ENCODE data around the gene ZNF800.

The ZNF800 gene

GRCh38 chr7:127322832-127323493, 69.5 kb downstream of the ZNF800 start:
- Histone ChIP-seq H3K9ac (ENCODE audit: insufficient read length) (no peak overlapping the region), H3K4me3 (no peak overlapping the region), H3K36me3 (ENCODE audit: insufficient read depth, low read length) (no peaks in the 10 kb centered on the region), H3K27ac (no peak overlapping the region), H3K9me3 (ENCODE audit: low read depth, low read length) (no peaks in the 10 kb centered on the region)
- TF ChIP-seq FOXP2 (optimal IDR thresholded peaks at IDR 0.05; ENCODE audit: control extremely low read depth, extremely low read length, insufficient read depth) (no peak), POLR2AphosphoS5 (IDR thresholded peaks at IDR 0.05; ENCODE audit: borderline replicate concordance, low read depth, low read length) (no peak), EZH2 (IDR thresholded peaks at IDR 0.05) (no peak)
- no peak for DNase-seq (ENCODE audit: low read depth, low spot score)

- H3K36me3 ChIP-seq (ENCODE audit: insufficient read depth, low read length): no peaks in the 10 kb centered on the region
- DNase-seq (ENCODE audit: low read depth, low spot score): no peak
- H3K4me3 ChIP-seq: no peak overlapping the region
- no peak overlapping the region for H3K27ac ChIP-seq
- no peaks in the 10 kb centered on the region for H3K9me3 ChIP-seq (ENCODE audit: low read depth, low read length)
- TF ChIP-seq EZH2 (IDR thresholded peaks at IDR 0.05): no peak
- no peak for TF ChIP-seq POLR2AphosphoS5 (IDR thresholded peaks at IDR 0.05; ENCODE audit: borderline replicate concordance, low read depth, low read length)
- no peak for TF ChIP-seq FOXP2 (optimal IDR thresholded peaks at IDR 0.05; ENCODE audit: control extremely low read depth, extremely low read length, insufficient read depth)
- no peak overlapping the region for H3K9ac ChIP-seq (ENCODE audit: insufficient read length)
Measured at GRCh38 chr7:127322351-127322750, 70.2 kb downstream of the ZNF800 start.

- Histone ChIP-seq H3K9me3 (ENCODE audit: low read depth, low read length) (no peaks in the 10 kb centered on the region), H3K9ac (ENCODE audit: insufficient read length) (no peak overlapping the region), H3K4me3 (no peak overlapping the region), H3K36me3 (ENCODE audit: insufficient read depth, low read length) (no peaks in the 10 kb centered on the region), H3K27ac (no peak overlapping the region)
- no peak for TF ChIP-seq FOXP2 (optimal IDR thresholded peaks at IDR 0.05; ENCODE audit: control extremely low read depth, extremely low read length, insufficient read depth)
- no peak for TF ChIP-seq EZH2 (IDR thresholded peaks at IDR 0.05)
- no peak for TF ChIP-seq POLR2AphosphoS5 (IDR thresholded peaks at IDR 0.05; ENCODE audit: borderline replicate concordance, low read depth, low read length)
- no peak for DNase-seq (ENCODE audit: low read depth, low spot score)
Measured at GRCh38 chr7:127320974-127321373, 71.5 kb downstream of the ZNF800 start.
